Measurements from ENCODE around the gene ARMH1.

- TF ChIP-seq POLR2A (IDR thresholded peaks at IDR 0.05; ENCODE audit: low read length) (no peak), GATA1 (IDR thresholded peaks at IDR 0.05; ENCODE audit: low read depth, low read length) (no peak)
Measured at GRCh38 chr1:44685218-44685617, 10.7 kb downstream of the ARMH1 start.

All from erythroblast (primary cell).